Measurements from ENCODE around the gene DNAH14. TPM values are rescaled to one million over a fixed set of nuclear protein-coding genes. Genes with fewer than 3 reads are reported as not detected.

DNAH14 gene
- total and polyA plus RNA-seq, 9 donors, result 3.7 to 61.4 (median 24.2) TPM

DNA sequence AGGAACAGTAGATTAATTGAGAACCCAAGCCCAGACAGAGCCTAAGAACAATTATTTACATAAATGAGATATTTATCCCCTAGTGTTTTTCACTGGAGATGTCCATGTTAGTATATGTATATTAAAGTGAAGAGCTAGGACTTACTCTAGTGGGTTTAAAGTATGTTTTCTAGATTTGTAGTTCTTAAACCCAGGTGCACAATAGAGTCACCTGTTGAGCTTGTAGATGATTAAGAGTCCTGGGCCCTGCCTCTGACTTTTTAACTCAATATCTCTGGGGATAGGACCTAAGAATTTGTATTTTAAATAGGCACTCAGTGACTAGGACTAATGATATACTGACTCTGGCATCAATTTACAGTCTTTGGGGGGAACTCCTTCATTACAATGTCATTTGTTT lies 112.8 kb downstream of the DNAH14 start:
- H3K4me1 ChIP-seq (ENCODE audit: insufficient read depth), result no peaks in the 10 kb centered on the region
- H3K27me3 ChIP-seq, result no peaks in the 10 kb centered on the region
- H3K4me3 ChIP-seq, result no peak overlapping the region
- DNase-seq, result no peak
- TF ChIP-seq EP300 (IDR thresholded peaks at IDR 0.05), result no peak
- H3K27ac ChIP-seq, result no peak overlapping the region
- H3K9me3 ChIP-seq, result no peaks in the 10 kb centered on the region
- intact Hi-C loops (cut with DNase I), result no loop called here
- no peaks in the 10 kb centered on the region for H3K36me3 ChIP-seq

DNA sequence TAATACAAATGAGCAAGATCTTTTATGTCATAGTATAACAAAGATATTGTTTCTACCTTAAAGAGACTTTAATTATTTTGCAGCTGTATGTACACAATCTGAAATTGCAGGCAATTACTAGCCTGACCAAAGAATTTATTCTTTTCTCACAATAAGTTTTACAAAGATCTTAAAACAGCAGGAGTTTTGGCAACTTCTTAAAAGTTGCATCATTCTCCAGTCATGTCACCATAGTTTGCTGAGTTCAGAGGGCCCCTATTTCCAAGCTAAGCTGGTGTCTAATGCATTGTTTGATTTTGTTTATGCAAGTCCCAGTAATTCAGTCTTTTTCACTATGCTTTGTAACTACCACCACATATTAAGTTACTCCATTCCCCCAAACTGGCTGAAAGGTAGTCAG lies 114.8 kb downstream of the DNAH14 start:
- TF ChIP-seq EP300 (IDR thresholded peaks at IDR 0.05) (no peak), POLR2A (IDR thresholded peaks at IDR 0.05) (no peak)
- TF ChIP-seq, protein P1, sequence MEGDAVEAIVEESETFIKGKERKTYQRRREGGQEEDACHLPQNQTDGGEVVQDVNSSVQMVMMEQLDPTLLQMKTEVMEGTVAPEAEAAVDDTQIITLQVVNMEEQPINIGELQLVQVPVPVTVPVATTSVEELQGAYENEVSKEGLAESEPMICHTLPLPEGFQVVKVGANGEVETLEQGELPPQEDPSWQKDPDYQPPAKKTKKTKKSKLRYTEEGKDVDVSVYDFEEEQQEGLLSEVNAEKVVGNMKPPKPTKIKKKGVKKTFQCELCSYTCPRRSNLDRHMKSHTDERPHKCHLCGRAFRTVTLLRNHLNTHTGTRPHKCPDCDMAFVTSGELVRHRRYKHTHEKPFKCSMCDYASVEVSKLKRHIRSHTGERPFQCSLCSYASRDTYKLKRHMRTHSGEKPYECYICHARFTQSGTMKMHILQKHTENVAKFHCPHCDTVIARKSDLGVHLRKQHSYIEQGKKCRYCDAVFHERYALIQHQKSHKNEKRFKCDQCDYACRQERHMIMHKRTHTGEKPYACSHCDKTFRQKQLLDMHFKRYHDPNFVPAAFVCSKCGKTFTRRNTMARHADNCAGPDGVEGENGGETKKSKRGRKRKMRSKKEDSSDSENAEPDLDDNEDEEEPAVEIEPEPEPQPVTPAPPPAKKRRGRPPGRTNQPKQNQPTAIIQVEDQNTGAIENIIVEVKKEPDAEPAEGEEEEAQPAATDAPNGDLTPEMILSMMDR (IDR thresholded peaks at IDR 0.05), result no peak
- H3K27ac ChIP-seq, result no peak overlapping the region
- H3K9me3 ChIP-seq, result no peaks in the 10 kb centered on the region
- intact Hi-C loops (cut with DNase I), result no loop called here
- H3K27me3 ChIP-seq, result no peaks in the 10 kb centered on the region
- no peaks in the 10 kb centered on the region for H3K36me3 ChIP-seq
- DNase-seq, result no peak
- H3K4me3 ChIP-seq, result no peak overlapping the region
- no peaks in the 10 kb centered on the region for H3K4me1 ChIP-seq (ENCODE audit: insufficient read depth)

DNA sequence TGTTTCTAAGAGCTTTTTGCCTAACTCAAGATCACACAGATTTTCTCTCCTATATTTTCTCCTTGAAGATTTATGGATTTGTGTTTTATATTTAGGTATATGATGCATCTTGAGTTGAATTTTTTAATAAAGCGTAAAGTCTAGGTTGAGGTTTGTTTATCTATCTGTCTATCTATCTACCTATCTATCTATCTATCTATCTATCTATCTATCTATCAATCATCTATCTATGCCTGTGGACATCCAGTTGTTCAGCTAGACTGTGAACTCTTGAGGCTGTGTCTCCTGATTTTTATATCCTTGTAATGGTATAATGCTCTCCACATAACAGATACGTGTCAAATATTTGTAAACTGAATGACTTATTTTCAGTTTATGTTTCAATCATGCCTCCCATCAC lies 120.1 kb downstream of the DNAH14 start:
- H3K9me3 ChIP-seq, result no peaks in the 10 kb centered on the region
- no peaks in the 10 kb centered on the region for H3K36me3 ChIP-seq
- no peak overlapping the region for H3K27ac ChIP-seq
- WGBS, 3 donors, result 96 to 98% (median 97%) methylated on average over 2 of the region's 2 CpGs
- no peaks in the 10 kb centered on the region for H3K27me3 ChIP-seq
- no peak overlapping the region for H3K4me3 ChIP-seq
- H3K4me1 ChIP-seq (ENCODE audit: insufficient read depth), result no peaks in the 10 kb centered on the region
- TF ChIP-seq EP300 (IDR thresholded peaks at IDR 0.05) (no peak), POLR2A (IDR thresholded peaks at IDR 0.05) (no peak)
- DNase-seq, result no peak
- intact Hi-C loops (cut with DNase I), result no loop called here

DNA sequence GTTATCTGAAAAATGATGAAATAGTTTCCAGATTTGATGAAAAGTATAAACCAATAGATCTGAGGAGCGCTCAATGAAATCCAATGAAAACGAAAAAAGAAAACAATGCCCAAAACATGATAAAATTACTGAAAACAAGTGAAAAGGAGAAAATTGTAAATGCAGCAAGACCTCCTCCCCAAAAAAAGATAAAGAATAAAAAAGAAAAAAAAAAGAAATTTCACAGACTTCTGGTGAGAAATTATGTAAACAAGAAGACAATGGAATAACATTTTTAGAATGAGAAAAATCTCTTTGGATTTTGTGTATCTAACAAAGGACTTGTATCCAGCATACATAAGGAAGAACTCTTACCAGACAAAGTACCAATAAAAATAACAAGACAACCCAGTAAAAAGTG lies 134.2 kb downstream of the DNAH14 start:
- intact Hi-C loops (cut with DNase I), result no loop called here
- H3K36me3 ChIP-seq, result no peaks in the 10 kb centered on the region
- 87 to 95% (median 92%) methylated on average over 2 of the region's 2 CpGs for WGBS, 3 donors
- H3K4me3 ChIP-seq, result no peak overlapping the region
- no peaks in the 10 kb centered on the region for H3K4me1 ChIP-seq (ENCODE audit: insufficient read depth)
- H3K27me3 ChIP-seq, result no peaks in the 10 kb centered on the region
- DNase-seq, result no peak
- TF ChIP-seq, protein P1 (IDR thresholded peaks at IDR 0.05), result no peak
- no peaks in the 10 kb centered on the region for H3K9me3 ChIP-seq
- H3K27ac ChIP-seq, result no peak overlapping the region

DNA sequence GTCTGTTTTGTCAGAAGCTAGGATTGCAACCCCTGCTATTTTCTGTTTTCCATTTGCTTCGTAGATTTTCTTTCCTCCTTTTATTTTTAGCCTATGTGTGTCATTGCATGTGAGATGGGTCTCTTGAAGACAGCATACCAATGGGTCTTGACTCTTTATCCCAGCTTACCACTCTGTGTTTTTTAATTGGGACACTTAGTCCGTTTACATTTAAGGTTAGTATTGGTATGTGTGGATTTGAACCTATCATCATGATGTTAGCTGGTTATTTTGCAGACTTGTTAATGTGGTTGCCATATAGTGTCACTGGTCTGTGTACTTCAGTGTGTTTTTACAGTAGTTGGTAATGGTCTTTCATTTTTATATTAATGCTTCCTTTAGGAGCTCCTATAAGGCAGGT lies 141.5 kb downstream of the DNAH14 start:
- Histone ChIP-seq H3K27ac (no peak overlapping the region), H3K9me3 (no peaks in the 10 kb centered on the region), H3K4me3 (no peak overlapping the region), H3K4me1 (ENCODE audit: insufficient read depth) (no peaks in the 10 kb centered on the region), H3K27me3 (no peaks in the 10 kb centered on the region), H3K36me3 (no peaks in the 10 kb centered on the region)
- WGBS, 3 donors, result 47 to 73% (median 62%) methylated on average over 2 of the region's 2 CpGs
- no peak for DNase-seq
- TF ChIP-seq, protein P1 (IDR thresholded peaks at IDR 0.05), result no peak
- no peak for TF ChIP-seq EP300 (IDR thresholded peaks at IDR 0.05)
- no peak for TF ChIP-seq POLR2A (IDR thresholded peaks at IDR 0.05)
- intact Hi-C loops (cut with DNase I), result no loop called here

DNA sequence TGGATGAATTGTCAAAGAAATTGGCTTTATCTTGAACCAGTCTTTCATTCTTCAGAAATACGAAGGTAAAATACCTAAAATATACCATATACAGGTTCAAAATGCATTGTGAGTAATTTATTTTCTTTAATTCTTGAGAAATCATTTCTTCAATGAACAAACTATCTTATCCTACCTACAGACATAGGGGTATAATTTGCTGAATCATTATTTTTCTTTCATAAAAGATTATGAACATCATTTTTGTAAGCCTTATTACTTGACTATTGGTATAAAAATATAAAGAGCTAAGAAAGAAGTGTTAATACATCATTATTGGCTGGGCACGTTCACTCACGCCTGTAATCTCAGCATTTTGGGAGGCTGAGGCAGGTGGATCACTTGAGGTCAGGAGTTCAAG lies 167.7 kb downstream of the DNAH14 start:
- intact Hi-C loops (cut with DNase I), result no loop called here
- H3K4me3 ChIP-seq, result no peak overlapping the region
- H3K4me1 ChIP-seq (ENCODE audit: insufficient read depth), result no peaks in the 10 kb centered on the region
- H3K27ac ChIP-seq, result no peak overlapping the region
- TF ChIP-seq, protein P1 (IDR thresholded peaks at IDR 0.05), result no peak
- TF ChIP-seq EP300 (IDR thresholded peaks at IDR 0.05), result no peak
- TF ChIP-seq POLR2A (IDR thresholded peaks at IDR 0.05), result no peak
- no peaks in the 10 kb centered on the region for H3K36me3 ChIP-seq
- H3K9me3 ChIP-seq, result no peaks in the 10 kb centered on the region
- no peak for DNase-seq
- no peaks in the 10 kb centered on the region for H3K27me3 ChIP-seq
- 78 to 82% (median 82%) methylated on average over 3 of the region's 3 CpGs for WGBS, 3 donors
